ENCODE data around the gene SRGAP2.
"Not testable (repeated sequence)": the region's sequence is repeated elsewhere in the genome, so short reads cannot be mapped to it uniquely, and the experiment has no call there.

SRGAP2 gene

GRCh38 chr1:206215600-206216392 is 12.5 kb downstream of the SRGAP2 start:
- H3K4me1 ChIP-seq (ENCODE audit: control insufficient read depth, insufficient read depth, low read depth, low read length); H4K8ac ChIP-seq (ENCODE audit: low read length); H2BK12ac ChIP-seq (ENCODE audit: low read length in 2 of 2); H4K91ac ChIP-seq (ENCODE audit: low read length); H2BK120ac ChIP-seq (ENCODE audit: low read depth, low read length); H3K36me3 ChIP-seq (ENCODE audit: control insufficient read depth in 1 of 2, insufficient read depth in 2 of 2, low read depth in 1 of 2, low read length in 2 of 2); H3K14ac ChIP-seq (ENCODE audit: low read length in 2 of 2); H3K9ac ChIP-seq (ENCODE audit: low read length); H3K23ac ChIP-seq (ENCODE audit: low read length in 2 of 2); H2AK5ac ChIP-seq (ENCODE audit: low read length, severe bottlenecking); H3K27me3 ChIP-seq (ENCODE audit: control insufficient read depth in 1 of 2, insufficient read depth in 1 of 2, low read length in 2 of 2); H3K9me3 ChIP-seq (ENCODE audit: control insufficient read depth, low read length); H3K18ac ChIP-seq (ENCODE audit: low read depth in 1 of 2, low read length in 2 of 2); DNase-seq; H3K4me3 ChIP-seq (ENCODE audit: insufficient read depth in 1 of 2, low read depth in 1 of 2, low read length in 2 of 2); H3K4me2 ChIP-seq (ENCODE audit: low read length, poor library complexity, severe bottlenecking); H3K4ac ChIP-seq (ENCODE audit: low read depth in 1 of 2, low read length in 2 of 2); H2BK15ac ChIP-seq (ENCODE audit: low read depth, poor library complexity, severe bottlenecking); H2BK5ac ChIP-seq (ENCODE audit: low read depth, low read length, poor library complexity, severe bottlenecking); H3K27ac ChIP-seq (ENCODE audit: low read length, poor library complexity, severe bottlenecking); H2AFZ ChIP-seq (ENCODE audit: low read depth, low read length); H3K79me1 ChIP-seq (replicated peaks; ENCODE audit: low read length, poor library complexity, severe bottlenecking): not testable (repeated sequence)
- 67% methylated on average over 1 of the region's 7 CpGs for WGBS

- not testable (repeated sequence) for H3K27ac ChIP-seq (ENCODE audit: low read length, poor library complexity, severe bottlenecking); H4K91ac ChIP-seq (ENCODE audit: low read length); H2BK120ac ChIP-seq (ENCODE audit: low read depth, low read length); H3K4me3 ChIP-seq (ENCODE audit: insufficient read depth in 1 of 2, low read depth in 1 of 2, low read length in 2 of 2); H2BK12ac ChIP-seq (ENCODE audit: low read length in 2 of 2); H3K4me1 ChIP-seq (ENCODE audit: control insufficient read depth, insufficient read depth, low read depth, low read length); H3K27me3 ChIP-seq (ENCODE audit: control insufficient read depth in 1 of 2, insufficient read depth in 1 of 2, low read length in 2 of 2); H3K36me3 ChIP-seq (ENCODE audit: control insufficient read depth in 1 of 2, insufficient read depth in 2 of 2, low read depth in 1 of 2, low read length in 2 of 2); H2BK5ac ChIP-seq (ENCODE audit: low read depth, low read length, poor library complexity, severe bottlenecking); H2AK5ac ChIP-seq (ENCODE audit: low read length, severe bottlenecking); H3K4me2 ChIP-seq (ENCODE audit: low read length, poor library complexity, severe bottlenecking); H3K9me3 ChIP-seq (ENCODE audit: control insufficient read depth, low read length); H3K9ac ChIP-seq (ENCODE audit: low read length); H3K14ac ChIP-seq (ENCODE audit: low read length in 2 of 2); H2BK15ac ChIP-seq (ENCODE audit: low read depth, poor library complexity, severe bottlenecking); H3K18ac ChIP-seq (ENCODE audit: low read depth in 1 of 2, low read length in 2 of 2); H4K8ac ChIP-seq (ENCODE audit: low read length); H3K23ac ChIP-seq (ENCODE audit: low read length in 2 of 2); H3K79me1 ChIP-seq (replicated peaks; ENCODE audit: low read length, poor library complexity, severe bottlenecking); H3K4ac ChIP-seq (ENCODE audit: low read depth in 1 of 2, low read length in 2 of 2); DNase-seq; H2AFZ ChIP-seq (ENCODE audit: low read depth, low read length)
- no CpG with 5 or more reads among the region's 3 CpGs for WGBS
These were observed 14.9 kb downstream of the SRGAP2 start for GRCh38 chr1:206218285-206218684.

- WGBS = no CpG with 5 or more reads among the region's 2 CpGs
- not testable (repeated sequence) for H3K27me3 ChIP-seq (ENCODE audit: control insufficient read depth in 1 of 2, insufficient read depth in 1 of 2, low read length in 2 of 2); H3K4me3 ChIP-seq (ENCODE audit: insufficient read depth in 1 of 2, low read depth in 1 of 2, low read length in 2 of 2); H3K18ac ChIP-seq (ENCODE audit: low read depth in 1 of 2, low read length in 2 of 2); H3K14ac ChIP-seq (ENCODE audit: low read length in 2 of 2); H2BK15ac ChIP-seq (ENCODE audit: low read depth, poor library complexity, severe bottlenecking); H3K4ac ChIP-seq (ENCODE audit: low read depth in 1 of 2, low read length in 2 of 2); H4K91ac ChIP-seq (ENCODE audit: low read length); H3K23ac ChIP-seq (ENCODE audit: low read length in 2 of 2); H2BK120ac ChIP-seq (ENCODE audit: low read depth, low read length); H3K36me3 ChIP-seq (ENCODE audit: control insufficient read depth in 1 of 2, insufficient read depth in 2 of 2, low read depth in 1 of 2, low read length in 2 of 2); H3K9me3 ChIP-seq (ENCODE audit: control insufficient read depth, low read length); H2BK5ac ChIP-seq (ENCODE audit: low read depth, low read length, poor library complexity, severe bottlenecking); H3K79me1 ChIP-seq (replicated peaks; ENCODE audit: low read length, poor library complexity, severe bottlenecking); H2AK5ac ChIP-seq (ENCODE audit: low read length, severe bottlenecking); H3K27ac ChIP-seq (ENCODE audit: low read length, poor library complexity, severe bottlenecking); H3K4me1 ChIP-seq (ENCODE audit: control insufficient read depth, insufficient read depth, low read depth, low read length); DNase-seq; H3K4me2 ChIP-seq (ENCODE audit: low read length, poor library complexity, severe bottlenecking); H2BK12ac ChIP-seq (ENCODE audit: low read length in 2 of 2); H2AFZ ChIP-seq (ENCODE audit: low read depth, low read length); H4K8ac ChIP-seq (ENCODE audit: low read length); H3K9ac ChIP-seq (ENCODE audit: low read length)
These were observed 15.4 kb downstream of the SRGAP2 start for GRCh38 chr1:206218765-206219164.

GRCh38 chr1:206219514-206220331 is 16.4 kb downstream of the SRGAP2 start:
- DNase-seq; H2BK120ac ChIP-seq (ENCODE audit: low read depth, low read length); H3K23ac ChIP-seq (ENCODE audit: low read length in 2 of 2); H3K79me1 ChIP-seq (replicated peaks; ENCODE audit: low read length, poor library complexity, severe bottlenecking); H3K18ac ChIP-seq (ENCODE audit: low read depth in 1 of 2, low read length in 2 of 2); H4K91ac ChIP-seq (ENCODE audit: low read length); H3K27ac ChIP-seq (ENCODE audit: low read length, poor library complexity, severe bottlenecking); H3K4ac ChIP-seq (ENCODE audit: low read depth in 1 of 2, low read length in 2 of 2); H3K9me3 ChIP-seq (ENCODE audit: control insufficient read depth, low read length); H4K8ac ChIP-seq (ENCODE audit: low read length); H3K4me2 ChIP-seq (ENCODE audit: low read length, poor library complexity, severe bottlenecking); H3K14ac ChIP-seq (ENCODE audit: low read length in 2 of 2); H2BK12ac ChIP-seq (ENCODE audit: low read length in 2 of 2); H2AK5ac ChIP-seq (ENCODE audit: low read length, severe bottlenecking); H3K4me1 ChIP-seq (ENCODE audit: control insufficient read depth, insufficient read depth, low read depth, low read length); H2BK15ac ChIP-seq (ENCODE audit: low read depth, poor library complexity, severe bottlenecking); H2AFZ ChIP-seq (ENCODE audit: low read depth, low read length); H3K27me3 ChIP-seq (ENCODE audit: control insufficient read depth in 1 of 2, insufficient read depth in 1 of 2, low read length in 2 of 2); H2BK5ac ChIP-seq (ENCODE audit: low read depth, low read length, poor library complexity, severe bottlenecking); H3K36me3 ChIP-seq (ENCODE audit: control insufficient read depth in 1 of 2, insufficient read depth in 2 of 2, low read depth in 1 of 2, low read length in 2 of 2); H3K4me3 ChIP-seq (ENCODE audit: insufficient read depth in 1 of 2, low read depth in 1 of 2, low read length in 2 of 2): not testable (repeated sequence)
- WGBS = 40% methylated on average over 1 of the region's 13 CpGs
- H3K9ac ChIP-seq (ENCODE audit: low read length) = peak overlapping the region; percentile 30

Data from mesenchymal stem cell (in vitro differentiated cells and primary cell).